Measurements from ENCODE around the gene RPE65.
"Not testable (repeated sequence)": the region's sequence is repeated elsewhere in the genome, so short reads cannot be mapped to it uniquely, and the experiment has no call there.

Gene RPE65

DNA sequence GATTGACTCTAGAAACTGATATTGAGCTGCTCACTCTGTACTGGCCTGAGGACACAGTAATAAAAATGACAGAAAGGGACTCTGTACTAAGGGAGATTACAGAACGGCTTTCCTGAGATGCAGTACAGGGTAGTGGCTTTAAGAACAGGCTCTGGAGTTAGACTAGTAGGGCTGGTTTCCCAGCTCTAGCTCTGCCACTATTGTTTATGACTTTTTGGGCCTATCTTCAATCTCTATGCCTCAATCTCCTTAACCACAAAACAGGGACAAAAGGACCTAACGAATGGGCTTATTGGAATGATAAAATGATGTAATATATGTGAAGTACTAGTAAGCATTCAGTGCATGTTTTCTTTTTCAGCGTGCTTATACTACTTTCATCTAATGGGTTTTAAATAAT is 45.8 kb upstream of the RPE65 start:
- peaks cover 3% of the 10 kb centered on the region for H3K4me1 ChIP-seq
- no peak overlapping the region for H3K4me3 ChIP-seq (ENCODE audit: low read depth, low read length)
- no peaks in the 10 kb centered on the region for H3K9me3 ChIP-seq (ENCODE audit: control insufficient read depth, low read length)
- TF ChIP-seq, protein P1, sequence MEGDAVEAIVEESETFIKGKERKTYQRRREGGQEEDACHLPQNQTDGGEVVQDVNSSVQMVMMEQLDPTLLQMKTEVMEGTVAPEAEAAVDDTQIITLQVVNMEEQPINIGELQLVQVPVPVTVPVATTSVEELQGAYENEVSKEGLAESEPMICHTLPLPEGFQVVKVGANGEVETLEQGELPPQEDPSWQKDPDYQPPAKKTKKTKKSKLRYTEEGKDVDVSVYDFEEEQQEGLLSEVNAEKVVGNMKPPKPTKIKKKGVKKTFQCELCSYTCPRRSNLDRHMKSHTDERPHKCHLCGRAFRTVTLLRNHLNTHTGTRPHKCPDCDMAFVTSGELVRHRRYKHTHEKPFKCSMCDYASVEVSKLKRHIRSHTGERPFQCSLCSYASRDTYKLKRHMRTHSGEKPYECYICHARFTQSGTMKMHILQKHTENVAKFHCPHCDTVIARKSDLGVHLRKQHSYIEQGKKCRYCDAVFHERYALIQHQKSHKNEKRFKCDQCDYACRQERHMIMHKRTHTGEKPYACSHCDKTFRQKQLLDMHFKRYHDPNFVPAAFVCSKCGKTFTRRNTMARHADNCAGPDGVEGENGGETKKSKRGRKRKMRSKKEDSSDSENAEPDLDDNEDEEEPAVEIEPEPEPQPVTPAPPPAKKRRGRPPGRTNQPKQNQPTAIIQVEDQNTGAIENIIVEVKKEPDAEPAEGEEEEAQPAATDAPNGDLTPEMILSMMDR (IDR thresholded peaks at IDR 0.05): no peak
- H2AFZ ChIP-seq: no peak overlapping the region
- no peaks in the 10 kb centered on the region for H3K27me3 ChIP-seq (ENCODE audit: control insufficient read depth, insufficient read depth, low read length)
- H3K79me2 ChIP-seq: no peaks in the 10 kb centered on the region
- no peak overlapping the region for H3K4me2 ChIP-seq (ENCODE audit: low read length)
- H3K36me3 ChIP-seq (ENCODE audit: control insufficient read depth, insufficient read depth, low read length): no peaks in the 10 kb centered on the region
- H3K9ac ChIP-seq: no peak overlapping the region
- no peak overlapping the region for H3K27ac ChIP-seq

DNA sequence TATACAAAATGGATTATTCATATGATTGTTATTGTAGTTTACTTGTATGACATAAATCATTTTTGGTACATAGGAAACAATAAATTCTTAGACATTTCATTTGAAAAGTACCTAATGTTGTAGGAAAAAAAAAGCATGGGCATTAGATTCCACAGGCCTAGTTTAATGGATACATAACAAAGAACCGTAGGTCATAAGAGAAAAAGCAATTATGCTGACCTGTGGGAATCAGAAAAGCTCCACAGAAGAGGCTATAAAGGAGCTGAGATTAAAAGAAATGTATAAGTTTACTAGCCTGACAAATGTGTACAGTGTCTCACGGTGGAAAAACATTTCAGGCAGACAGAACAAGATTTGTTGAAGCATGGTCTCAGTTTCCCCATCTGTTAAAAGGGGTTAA is 43.4 kb upstream of the RPE65 start:
- peaks cover 3% of the 10 kb centered on the region for H3K4me1 ChIP-seq
- no peak overlapping the region for H2AFZ ChIP-seq
- H3K79me2 ChIP-seq: no peaks in the 10 kb centered on the region
- TF ChIP-seq, protein P1 (IDR thresholded peaks at IDR 0.05): no peak
- H3K4me3 ChIP-seq (ENCODE audit: low read depth, low read length): no peak overlapping the region
- H3K4me2 ChIP-seq (ENCODE audit: low read length): no peak overlapping the region
- no peaks in the 10 kb centered on the region for H3K36me3 ChIP-seq (ENCODE audit: control insufficient read depth, insufficient read depth, low read length)
- no peak overlapping the region for H3K27ac ChIP-seq
- H3K27me3 ChIP-seq (ENCODE audit: control insufficient read depth, insufficient read depth, low read length): no peaks in the 10 kb centered on the region
- no peaks in the 10 kb centered on the region for H3K9me3 ChIP-seq (ENCODE audit: control insufficient read depth, low read length)
- H3K9ac ChIP-seq: no peak overlapping the region

DNA sequence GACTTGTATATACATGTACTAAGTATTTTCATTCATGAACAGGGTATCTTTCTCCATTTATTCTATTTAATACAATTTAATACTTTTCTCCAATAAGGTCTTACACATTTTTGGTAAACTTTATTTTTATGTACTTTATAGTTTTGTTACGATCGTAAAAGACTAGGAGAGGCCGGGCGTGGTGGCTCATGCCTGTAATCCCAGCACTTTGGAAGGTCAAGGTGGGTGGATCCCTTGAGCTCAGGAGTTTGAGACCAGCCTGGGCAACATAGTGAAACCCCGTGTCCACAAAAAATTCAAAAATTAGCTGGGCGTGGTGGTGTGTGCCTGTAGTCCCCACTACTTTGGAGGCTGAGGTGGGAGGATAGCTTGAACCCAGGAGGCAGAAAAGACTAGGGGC is 42.5 kb upstream of the RPE65 start:
- not testable (repeated sequence) for H3K9ac ChIP-seq; H3K79me2 ChIP-seq; H3K36me3 ChIP-seq (ENCODE audit: control insufficient read depth, insufficient read depth, low read length); H3K4me2 ChIP-seq (ENCODE audit: low read length); H3K27me3 ChIP-seq (ENCODE audit: control insufficient read depth, insufficient read depth, low read length); H2AFZ ChIP-seq; H3K4me3 ChIP-seq (ENCODE audit: low read depth, low read length); H3K4me1 ChIP-seq; H3K27ac ChIP-seq; H3K9me3 ChIP-seq (ENCODE audit: control insufficient read depth, low read length)

DNA sequence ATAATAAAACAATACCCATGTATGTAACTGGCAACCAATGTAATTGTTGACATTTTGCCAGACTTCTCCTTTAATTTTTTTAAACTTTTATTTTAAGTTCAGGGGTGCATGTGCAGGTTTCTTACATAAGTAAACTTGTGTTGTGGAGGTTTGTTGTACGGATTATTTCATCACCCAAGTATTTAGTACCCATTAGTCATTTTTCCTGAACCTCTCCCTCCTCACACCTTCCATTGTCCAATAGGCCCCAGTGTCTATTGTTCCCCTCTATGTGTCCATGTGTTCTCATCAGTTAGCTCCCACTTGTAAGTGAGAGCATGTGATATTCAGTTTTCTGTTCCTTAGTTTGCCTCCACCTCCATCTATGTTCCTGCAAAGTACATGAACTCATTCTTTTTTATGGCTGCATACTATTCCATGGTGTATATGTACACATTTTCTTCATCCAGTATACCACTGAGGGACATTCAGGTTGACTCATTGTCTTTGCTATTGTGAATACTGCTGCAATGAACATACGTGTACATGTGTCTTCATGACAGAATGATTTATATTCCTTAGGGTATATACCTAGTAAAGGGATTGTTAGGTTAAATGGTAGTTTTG is 40.4 kb upstream of the RPE65 start:
- Histone ChIP-seq H3K79me2 (no peaks in the 10 kb centered on the region), H3K9me3 (ENCODE audit: control insufficient read depth, low read length) (no peaks in the 10 kb centered on the region), H2AFZ (no peak overlapping the region), H3K9ac (no peak overlapping the region), H3K4me1 (no peaks in the 10 kb centered on the region), H3K36me3 (ENCODE audit: control insufficient read depth, insufficient read depth, low read length) (no peaks in the 10 kb centered on the region), H3K27ac (no peak overlapping the region), H3K27me3 (ENCODE audit: control insufficient read depth, insufficient read depth, low read length) (no peaks in the 10 kb centered on the region), H3K4me2 (ENCODE audit: low read length) (no peak overlapping the region), H3K4me3 (ENCODE audit: low read depth, low read length) (no peak overlapping the region)
- TF ChIP-seq, protein P1 (IDR thresholded peaks at IDR 0.05): no peak

DNA sequence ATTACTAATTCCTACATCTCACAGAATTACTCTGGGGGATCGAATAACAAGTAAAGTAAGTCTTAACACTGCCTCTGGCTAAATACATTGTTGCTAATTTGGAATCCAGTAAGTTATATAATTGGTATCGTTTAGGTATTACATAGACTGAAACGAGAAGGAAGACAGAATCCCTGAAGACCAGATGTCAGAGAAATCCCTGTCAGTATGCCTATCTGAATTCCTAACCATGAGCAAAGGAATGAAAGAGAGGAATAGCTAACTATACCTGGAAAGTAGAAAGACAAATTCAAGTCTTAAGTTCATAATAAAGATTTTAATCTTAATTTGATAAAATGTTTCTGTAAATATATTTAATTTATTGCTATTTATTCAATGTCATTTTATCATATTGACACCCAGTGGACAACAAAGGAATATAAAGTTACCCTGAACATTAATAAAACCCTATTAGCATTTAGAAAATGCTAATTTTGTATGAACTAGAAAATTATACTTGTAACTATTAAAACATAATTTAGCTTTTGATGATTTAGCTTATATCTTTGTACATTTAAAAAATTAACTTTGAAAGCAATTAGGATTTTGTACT is 35.8 kb upstream of the RPE65 start:
- Histone ChIP-seq H2AFZ (no peak overlapping the region), H3K9ac (no peak overlapping the region), H3K4me1 (no peaks in the 10 kb centered on the region), H3K79me2 (no peaks in the 10 kb centered on the region), H3K9me3 (ENCODE audit: control insufficient read depth, low read length) (no peaks in the 10 kb centered on the region), H3K36me3 (ENCODE audit: control insufficient read depth, insufficient read depth, low read length) (no peaks in the 10 kb centered on the region), H3K27ac (no peak overlapping the region), H3K4me2 (ENCODE audit: low read length) (no peak overlapping the region), H3K4me3 (ENCODE audit: low read depth, low read length) (no peak overlapping the region), H3K27me3 (ENCODE audit: control insufficient read depth, insufficient read depth, low read length) (no peaks in the 10 kb centered on the region)
- TF ChIP-seq, protein P1 (IDR thresholded peaks at IDR 0.05): no peak
